HL-60 (cell line): ENCODE measurements around the gene GPBP1.

ENCODE experiments used
- CTCF ChIP-seq: IDR thresholded peaks from one replicate; pipeline ENCODE4 v1.5.1; 2011; ENCODE audit warnings: low read length, control low read depth, inconsistent platforms; ENCODE audit not compliant: insufficient read depth
- POLR2AphosphoS5 ChIP-seq: IDR thresholded peaks from 2 replicates; pipeline ENCODE4 v1.6.1; 2012; ENCODE audit warnings: low read depth
- TF ChIP-seq, protein P1 (sequence below): IDR thresholded peaks from 2 replicates; pipeline ENCODE4 v1.6.1; 2012; ENCODE audit warnings: low read depth; ENCODE audit not compliant: insufficient replicate concordance

DNA sequence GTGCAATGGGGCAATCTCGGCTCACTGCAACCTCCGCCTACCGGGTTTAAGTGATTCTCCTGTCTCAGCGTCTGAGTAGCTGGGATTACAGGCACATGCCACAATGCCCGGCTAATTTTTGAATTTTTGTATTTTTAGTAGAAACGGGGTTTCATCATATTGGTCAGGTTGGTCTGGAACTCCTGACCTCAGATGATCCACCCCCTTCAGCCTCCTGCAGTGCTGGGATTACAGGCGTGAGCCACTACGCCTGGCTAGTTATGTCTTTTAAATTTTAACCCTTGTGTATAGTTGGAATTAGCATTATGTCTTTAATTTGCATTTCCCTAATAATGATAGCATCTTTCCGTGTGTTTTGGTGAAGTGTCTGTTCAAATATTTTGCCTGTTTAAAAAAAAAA is 11.5 kb downstream of the GPBP1 start:
- TF ChIP-seq CTCF = no peak
- TF ChIP-seq POLR2AphosphoS5 = no peak
- TF ChIP-seq, protein P1, sequence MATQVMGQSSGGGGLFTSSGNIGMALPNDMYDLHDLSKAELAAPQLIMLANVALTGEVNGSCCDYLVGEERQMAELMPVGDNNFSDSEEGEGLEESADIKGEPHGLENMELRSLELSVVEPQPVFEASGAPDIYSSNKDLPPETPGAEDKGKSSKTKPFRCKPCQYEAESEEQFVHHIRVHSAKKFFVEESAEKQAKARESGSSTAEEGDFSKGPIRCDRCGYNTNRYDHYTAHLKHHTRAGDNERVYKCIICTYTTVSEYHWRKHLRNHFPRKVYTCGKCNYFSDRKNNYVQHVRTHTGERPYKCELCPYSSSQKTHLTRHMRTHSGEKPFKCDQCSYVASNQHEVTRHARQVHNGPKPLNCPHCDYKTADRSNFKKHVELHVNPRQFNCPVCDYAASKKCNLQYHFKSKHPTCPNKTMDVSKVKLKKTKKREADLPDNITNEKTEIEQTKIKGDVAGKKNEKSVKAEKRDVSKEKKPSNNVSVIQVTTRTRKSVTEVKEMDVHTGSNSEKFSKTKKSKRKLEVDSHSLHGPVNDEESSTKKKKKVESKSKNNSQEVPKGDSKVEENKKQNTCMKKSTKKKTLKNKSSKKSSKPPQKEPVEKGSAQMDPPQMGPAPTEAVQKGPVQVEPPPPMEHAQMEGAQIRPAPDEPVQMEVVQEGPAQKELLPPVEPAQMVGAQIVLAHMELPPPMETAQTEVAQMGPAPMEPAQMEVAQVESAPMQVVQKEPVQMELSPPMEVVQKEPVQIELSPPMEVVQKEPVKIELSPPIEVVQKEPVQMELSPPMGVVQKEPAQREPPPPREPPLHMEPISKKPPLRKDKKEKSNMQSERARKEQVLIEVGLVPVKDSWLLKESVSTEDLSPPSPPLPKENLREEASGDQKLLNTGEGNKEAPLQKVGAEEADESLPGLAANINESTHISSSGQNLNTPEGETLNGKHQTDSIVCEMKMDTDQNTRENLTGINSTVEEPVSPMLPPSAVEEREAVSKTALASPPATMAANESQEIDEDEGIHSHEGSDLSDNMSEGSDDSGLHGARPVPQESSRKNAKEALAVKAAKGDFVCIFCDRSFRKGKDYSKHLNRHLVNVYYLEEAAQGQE = no peak
